GM19240 (cell line): Measurements from ENCODE around the gene FOSL1.

Experiments used
- DNase-seq: peaks from one replicate; pipeline ENCODE4 v3.0.0; 2011; ENCODE audit warnings: low spot score; ENCODE audit not compliant: insufficient read length

The FOSL1 gene

DNA sequence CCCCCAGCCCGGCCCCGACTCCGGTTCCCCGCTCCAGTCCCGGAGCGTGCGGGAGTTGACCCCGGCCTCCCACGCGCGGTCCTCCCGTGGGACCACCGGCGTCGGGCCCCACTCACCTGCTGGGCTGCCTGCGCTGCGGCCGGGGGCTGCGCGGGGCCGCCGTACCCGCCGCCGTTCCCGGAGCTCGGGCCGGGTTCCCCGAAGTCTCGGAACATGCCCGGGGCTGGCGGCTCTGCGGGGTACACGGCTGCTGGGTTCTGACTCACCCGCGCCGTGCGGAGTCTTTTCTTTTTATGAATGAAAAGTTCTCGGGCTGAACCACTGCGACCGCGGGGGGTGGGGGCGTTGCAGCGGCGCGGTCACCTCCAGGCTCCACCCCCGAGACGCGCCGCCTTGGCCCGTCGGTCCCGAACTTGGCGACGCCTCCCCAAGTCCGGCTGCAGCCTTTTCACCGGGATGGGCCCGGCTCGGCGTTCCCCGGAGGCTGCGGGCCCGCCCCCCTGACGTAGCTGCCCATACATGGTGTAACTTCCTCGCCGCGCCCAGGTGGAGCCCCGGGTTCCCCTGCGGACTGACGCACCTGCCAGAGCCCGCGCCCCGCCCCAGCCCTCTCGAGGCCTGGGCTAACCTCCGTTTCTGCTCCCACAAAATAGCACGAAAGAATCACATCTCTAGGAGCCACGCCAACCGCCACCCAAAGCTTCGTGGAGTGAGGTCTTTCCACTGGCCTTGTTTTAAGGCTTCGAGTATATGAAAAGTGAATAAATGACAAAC is at the start of gene FOSL1:
TSS of gene FOSL1 (minus strand) at position 264 of the 774 bp plus-strand sequence. CDS start at position 215, 49 bp downstream.
- DNase-seq: peak; percentile 47

DNA sequence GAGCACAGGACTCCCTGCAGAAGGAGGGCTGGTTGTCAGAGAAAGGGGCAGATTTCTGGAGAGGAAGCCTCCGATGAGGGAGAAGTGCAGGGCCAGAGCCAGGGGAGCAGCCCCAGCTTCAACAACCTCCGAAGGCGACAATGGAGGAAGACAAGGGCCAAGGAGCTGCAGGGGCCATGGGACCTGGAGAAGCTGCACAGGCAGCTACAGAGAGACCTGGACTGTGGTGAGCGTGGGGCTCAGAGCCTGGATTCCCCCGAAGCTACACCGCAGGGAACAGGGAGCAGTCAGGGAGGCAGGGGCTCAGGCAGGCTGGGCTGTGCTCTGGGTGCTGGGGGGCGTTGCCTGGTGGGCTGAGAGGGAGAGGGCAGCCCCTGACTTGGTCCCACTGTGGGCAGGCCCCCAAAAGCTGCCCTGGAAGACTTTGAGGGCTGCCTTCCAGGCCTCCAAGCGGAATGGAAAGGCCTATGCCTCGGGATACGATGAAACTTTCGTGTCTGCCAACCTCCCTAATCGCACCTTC is 47.5 kb upstream of the FOSL1 start:
- DNase-seq: no peak

DNA sequence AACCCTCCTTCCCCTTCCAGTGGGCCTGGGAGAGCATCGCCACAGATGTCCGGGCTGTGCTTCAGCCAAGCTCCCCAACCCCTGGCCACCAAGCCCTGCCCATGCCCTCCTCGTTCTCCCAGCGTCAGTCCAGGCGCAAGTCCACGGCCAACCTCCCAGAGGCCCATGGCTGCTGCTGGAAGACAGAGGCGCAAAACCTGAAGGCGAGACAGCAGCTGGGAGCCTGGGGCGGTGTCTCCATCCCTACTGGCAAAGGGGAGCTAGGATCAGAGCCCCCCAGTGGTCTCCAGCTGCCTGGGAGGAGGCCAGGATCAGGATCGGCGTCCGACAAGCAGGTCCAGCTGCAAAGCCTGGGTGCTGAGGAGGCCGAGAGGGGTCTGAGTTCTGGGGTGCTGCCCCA is 46.9 kb upstream of the FOSL1 start:
- no peak for DNase-seq

DNA sequence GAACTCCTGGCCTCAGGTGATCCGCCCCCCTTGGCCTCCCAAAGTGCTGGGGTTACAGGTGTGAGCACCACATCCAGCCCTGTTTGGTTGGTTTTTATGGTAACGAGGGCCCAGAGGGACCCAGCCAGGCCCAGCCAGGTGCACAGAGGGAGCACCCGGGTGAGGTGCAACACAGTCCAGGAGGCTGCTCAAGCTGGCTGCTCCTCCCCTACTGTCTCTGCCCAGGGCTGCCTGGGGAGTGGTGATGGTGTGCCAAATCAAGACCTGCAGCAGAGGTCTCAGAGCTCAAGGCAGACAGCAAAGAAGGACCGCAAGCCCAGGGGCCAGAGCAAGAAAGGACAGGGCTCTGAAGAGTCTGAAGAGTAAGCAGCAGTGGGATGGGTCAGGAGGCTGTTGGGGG is 46.5 kb upstream of the FOSL1 start:
- no peak for DNase-seq

DNA sequence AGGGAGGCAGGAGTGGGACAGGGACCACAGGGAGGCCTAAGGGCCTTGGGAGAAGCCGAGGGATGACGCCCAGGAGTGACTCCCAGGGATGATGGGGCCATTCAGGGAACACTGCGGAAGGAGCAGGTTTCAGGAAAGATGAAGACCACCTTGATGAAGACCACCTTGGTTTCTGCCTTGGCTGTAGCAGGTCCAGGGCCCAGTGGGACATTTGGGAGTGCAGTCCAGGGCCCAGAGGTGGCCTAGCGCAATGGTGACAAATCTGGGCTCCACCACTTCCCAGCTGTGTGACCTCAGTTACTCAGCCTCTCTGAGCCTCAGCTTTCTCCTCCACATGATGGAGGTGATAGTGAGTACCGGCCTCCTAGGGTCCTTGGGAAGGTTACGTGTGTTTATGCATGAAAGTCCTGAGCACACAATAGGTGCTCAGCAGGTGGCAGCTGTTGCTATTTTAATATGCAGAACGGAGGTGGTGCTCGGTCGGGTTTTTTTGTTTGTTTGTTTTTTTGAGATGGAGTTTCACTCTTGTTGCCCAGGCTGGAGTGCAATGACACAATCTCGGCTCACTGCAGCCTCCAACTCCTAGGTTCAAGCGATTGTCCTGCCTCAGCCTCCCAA is 45.9 kb upstream of the FOSL1 start:
- no peak for DNase-seq

DNA sequence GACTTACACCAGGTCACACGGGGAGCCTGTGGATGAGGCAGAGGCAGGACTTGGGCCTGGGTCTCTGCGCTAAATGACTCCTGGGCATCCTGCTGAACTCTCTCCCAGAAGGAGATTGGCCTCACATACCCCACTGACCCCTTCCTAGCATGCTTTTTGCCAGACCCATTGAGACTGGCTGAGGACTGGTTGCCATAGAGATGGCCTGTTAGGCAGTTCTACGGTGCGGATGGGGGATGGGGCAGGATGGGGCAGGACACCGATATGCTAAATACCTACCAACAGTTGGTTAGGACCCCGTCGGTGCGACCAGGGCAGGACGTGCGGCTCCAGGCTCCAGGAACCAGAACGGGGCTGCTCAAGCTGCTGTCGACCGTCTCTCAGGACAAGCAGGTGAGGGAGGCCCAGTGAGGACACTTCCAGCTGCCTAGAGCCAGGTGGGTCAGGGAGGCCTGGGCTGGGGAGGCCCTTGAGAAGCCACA is 45.3 kb upstream of the FOSL1 start, which contains the start of gene TSGA10IP:
TSS of gene TSGA10IP (plus strand) at position 51 of the 482 bp plus-strand sequence. CDS start at position 247, 196 bp downstream.
- no peak for DNase-seq

DNA sequence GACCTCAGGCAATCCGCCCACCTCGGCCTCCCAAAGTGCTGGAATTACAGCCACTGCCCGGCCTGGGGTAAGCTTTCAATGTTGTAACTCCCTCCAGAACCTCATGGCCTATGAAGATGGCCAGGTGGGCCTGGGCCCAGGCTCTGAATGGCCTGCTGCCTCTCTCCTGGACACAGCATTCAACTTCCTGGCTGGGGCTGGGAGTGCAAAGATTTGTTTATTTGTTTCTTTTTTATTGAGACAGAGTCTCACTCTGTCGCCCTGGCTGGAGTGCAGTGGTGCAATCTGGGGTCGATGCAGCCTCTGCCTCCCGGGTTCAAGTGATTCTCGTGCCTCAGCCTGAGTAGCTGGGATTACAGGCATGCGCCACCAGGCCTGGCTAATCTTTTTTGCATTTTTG is 44.6 kb upstream of the FOSL1 start:
- DNase-seq: no peak

DNA sequence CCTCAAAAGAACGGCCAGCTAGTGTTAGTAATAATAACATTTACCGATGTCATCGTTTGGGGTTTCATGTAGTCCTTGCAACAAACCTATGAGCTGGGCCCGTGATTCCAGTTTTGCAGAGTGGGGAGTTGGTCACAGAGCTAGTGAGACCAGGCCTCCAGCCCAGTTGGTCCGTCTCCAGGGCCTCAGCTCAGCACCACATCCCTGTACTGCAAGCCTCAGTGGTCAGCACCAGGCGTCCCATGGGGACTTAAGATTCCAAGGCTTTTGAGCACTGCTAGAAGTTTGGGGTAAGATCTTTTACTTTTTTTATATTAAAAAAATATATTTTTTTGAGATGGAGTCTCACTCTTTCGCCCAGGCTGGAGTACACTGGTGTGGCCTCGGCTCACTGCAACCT is 44.0 kb upstream of the FOSL1 start:
- DNase-seq: no peak

DNA sequence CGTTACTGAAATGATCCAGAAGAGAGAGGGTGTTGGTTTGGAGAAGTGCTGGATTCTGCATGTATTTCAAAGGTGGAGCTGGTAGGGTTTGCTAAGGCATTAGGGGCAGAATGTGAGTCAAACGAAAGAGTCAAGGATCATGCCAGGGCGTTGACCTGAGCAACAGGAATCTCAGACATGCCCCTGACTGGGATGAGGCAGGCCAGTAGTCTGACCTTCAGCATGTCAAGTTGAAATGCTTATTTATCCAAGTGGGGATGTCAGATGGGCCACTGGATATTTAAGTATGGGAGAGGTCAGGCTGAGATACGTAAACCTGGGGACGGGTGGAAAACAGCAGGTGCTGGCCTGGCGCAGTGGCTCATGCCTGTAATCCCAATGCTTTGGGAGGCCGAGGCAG is 42.3 kb upstream of the FOSL1 start:
- no peak for DNase-seq

DNA sequence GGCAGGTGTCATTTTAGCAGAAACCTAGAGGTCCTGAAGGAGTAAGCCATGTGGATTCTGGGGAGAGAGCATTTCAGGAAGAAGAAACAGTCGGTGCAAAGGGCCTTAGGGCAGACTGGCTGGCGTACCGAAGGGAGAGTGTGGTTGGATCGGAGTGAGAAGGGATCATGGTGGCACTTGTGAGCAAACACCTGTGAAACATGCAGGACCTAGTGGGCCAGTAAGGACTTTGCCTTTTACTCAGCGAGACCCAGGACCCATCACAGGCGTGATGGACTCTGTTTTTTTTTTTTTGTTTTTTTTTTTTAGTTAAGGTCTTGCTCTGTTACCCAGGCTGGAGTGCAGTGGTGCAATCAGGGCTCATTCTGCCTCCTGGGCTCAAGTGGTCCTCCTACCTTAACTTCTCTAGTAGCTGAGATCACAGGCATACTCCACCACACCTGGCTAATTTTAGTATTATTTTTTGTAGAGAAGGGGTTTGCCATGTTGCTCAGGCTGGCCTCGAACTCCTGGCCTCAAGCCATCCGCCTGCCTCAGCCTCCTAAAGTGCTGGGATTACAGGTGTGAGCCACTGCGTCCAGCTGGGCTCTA is 41.6 kb upstream of the FOSL1 start:
- no peak for DNase-seq

DNA sequence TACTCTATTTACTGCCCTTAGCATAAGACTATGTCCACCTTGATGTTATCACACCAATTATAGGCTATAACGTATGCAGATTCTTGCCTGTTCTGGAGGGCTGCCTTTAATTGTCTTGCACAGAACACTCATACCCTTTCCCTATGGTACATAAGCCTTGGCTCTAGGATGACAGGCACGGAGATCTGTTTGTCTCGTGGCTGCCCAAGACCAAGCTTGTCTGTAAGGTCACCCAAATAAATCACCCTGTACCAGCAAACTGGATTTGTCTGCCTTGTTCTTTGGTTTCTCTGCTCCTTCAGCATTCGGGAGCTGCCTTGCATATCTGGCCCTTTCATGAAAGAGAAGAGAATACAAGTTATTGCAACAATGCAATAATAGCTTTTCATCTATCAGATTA is 37.6 kb upstream of the FOSL1 start:
- DNase-seq: no peak

DNA sequence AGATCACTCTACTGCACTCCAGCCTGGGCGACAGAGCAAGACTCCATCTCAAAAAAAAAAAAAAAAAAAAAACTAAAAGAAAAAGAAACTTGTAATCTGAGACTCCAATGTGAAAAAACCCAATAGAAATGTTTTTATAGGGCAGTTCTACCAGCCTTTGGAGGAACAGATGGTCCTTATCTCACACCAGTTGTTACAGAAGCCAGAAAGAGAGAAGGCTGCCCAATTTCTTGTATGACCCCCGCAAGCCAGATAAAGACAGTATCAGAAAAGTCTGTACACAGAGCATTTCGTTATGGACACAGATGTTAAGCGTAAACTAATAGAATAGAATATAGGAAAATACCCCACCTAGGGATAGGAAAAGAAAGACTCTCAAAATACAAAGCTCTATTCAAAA is 33.8 kb upstream of the FOSL1 start:
- no peak for DNase-seq

DNA sequence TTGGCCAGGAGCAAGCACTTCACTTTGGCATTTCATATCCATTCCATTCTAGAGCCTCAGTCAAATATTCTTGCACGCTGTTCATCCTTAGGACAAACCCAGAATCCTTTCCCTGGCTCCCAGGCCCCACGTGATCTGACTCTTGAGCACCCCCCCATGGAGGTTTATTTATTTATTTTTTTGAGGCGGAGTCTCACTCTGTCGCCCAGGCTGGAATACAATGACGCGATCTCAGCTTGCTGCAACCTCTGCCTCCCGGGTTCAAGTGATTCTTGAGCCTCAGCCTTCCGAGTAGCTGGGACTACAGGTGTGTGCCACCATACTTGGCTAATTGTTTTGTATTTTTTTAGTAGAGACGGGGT is 32.4 kb upstream of the FOSL1 start:
- no peak for DNase-seq

DNA sequence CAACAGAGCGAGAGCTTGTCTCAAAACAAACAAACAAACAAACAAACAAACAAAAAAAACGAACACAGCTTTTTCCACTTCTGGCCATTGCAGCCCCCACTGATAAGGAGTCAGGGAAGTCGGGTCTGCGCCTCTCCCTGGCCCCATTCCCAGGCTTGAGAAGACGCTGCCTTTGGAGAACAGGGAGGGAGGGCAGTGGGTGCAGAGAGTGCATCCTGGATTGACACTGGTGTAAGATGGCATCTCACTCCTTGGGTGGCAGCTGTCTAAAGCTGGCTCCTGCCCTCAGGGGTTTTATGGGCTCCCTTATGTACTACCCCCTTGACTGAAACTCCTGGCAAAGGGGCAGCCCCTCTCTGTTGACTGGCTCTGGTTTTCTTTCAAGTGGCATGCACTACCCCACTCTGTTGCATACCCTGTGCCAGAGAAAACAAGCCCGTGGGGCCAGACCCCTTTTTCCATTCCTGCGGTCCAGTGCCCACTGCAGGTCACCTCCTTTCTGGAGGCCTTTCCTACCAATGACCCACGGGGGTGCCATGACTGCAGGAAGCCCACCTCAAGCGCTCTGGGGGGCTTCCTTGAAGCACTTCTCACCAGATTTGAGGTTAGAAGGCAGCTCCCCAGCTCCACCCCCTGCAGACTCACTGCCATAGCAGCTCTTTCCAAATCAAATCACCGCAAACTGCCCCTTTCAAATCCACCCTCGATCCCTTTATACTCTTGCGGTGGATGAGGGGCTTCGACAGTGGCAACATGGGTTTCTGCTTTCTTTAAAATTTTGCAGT is 31.8 kb upstream of the FOSL1 start:
- DNase-seq: no peak

DNA sequence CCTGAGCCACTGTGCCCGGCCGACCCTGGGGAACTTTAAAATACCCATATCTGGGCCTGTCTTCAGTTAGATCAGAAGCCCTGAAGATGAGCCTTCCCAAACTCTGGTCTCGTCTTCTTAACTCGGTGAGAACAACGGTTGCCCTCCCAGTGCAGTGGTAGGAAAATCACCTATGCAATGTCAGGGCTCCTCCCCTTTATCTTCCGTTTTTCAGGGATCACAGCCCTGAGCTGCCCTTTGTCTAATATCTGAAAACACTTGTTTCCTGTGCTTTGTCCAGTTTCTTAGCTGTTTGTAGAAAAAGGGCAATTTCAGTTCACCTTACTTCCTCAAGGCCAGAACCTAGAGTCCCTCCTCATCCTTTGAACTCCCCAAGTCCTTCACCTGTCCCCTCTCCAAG is 28.5 kb upstream of the FOSL1 start:
- DNase-seq: no peak

DNA sequence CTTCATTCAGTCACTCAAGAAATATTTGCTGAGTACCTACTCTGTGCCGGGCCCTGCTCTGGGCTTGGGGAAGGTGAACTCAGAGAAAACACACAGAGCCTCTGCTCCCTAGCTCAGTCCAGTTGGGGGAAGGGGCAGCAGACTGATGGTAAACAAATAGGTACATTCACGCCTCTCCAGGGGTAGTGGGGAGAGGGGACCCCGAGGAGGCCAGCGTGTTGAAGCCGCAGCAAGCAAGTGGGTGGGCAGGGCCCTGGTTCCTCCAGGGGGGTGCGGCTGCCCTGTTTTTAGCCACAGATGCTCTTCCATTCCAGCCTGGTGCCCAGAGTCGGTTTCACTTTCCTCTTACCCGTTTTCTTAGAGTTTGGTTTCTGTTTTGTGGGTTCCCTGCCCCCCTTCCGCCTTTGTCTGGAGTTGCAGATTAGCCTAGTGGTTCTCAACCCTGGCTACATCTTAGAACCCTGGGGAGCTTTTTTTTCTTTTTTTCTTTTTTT is 27.8 kb upstream of the FOSL1 start:
- peak; percentile 80 for DNase-seq

DNA sequence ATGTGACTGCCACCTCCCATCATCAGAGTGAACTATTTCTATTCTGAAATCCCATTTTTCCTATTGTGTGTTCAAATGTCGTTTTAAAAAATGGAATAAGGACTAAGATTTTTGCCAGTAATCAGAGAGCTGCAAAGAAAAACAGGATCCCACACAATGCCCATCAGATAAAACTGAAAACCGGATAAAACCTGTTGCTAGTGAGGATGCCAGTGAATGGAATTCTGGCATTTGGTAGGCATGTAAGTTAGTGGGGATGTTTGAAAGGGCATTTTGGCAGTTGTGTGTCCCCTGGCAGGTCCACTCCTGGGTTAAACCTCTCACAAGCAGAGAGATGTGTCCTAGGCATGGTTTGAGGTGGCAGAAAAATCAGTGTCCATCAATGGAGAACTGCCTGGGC is 25.2 kb upstream of the FOSL1 start:
- no peak for DNase-seq

DNA sequence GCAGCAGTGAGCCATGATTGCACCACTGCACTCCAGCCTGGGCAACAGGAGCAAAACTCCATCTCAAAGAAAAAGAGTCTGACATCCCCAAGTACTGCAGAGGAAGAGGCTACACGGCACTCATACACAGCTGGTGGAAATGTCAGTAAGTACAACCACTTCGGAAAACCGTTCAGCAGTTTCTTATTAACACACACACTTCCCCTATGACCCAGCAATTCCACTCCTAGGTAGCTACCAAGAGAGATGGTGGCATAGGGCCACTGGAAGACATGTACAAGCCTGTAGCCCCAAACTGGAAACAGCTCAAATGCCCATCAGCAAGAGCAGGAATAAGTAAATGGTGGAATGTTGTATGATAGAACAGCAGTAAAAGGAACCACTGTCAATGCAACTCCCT is 22.4 kb upstream of the FOSL1 start:
- DNase-seq: no peak

DNA sequence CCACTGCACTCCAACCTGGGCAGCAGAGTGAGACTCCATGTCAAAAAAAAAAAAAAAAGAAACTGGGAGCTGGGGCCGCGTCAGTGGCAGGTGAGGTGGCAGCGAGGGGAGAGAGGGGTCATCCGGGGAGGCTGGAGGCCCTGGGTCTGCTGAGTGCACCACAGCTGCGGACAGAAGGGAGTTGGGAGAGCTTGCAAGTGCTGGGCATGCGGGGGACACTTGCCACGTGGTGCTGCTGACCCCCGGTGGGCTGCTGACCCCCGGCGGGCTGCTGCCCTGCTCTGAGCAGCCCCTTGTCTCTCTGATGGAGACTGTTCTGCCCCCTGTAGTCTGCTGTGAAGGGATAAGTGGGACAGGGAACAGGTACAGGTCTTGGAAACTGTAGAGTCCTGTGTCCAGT is 21.7 kb upstream of the FOSL1 start:
- DNase-seq: no peak

DNA sequence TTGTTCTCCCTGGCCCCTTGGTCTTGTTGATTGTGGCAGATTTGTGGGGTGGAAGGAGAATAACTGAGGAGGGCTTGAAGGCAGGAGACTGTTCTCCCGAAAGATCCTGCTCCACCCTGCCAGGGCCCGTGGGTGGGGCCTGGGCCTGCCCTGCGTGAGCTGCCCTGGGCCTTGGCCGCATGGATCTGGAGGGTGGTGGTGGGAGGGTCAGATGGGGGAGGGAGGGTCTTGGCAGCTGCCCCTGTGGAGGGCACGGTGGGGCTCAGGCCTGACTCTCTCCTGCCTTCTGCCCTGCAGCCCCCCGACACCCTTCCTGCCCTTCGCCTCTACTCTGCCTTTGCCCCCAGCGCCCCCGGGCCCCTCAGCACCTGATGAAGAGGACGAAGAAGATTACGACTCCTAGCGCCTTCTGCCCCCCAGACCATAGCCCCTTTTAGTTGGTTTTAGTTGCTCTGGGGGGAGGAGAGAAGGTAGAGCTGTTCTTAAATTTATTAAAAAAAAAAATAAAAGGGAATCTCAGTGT is 20.9 kb upstream of the FOSL1 start:
- no peak for DNase-seq

DNA sequence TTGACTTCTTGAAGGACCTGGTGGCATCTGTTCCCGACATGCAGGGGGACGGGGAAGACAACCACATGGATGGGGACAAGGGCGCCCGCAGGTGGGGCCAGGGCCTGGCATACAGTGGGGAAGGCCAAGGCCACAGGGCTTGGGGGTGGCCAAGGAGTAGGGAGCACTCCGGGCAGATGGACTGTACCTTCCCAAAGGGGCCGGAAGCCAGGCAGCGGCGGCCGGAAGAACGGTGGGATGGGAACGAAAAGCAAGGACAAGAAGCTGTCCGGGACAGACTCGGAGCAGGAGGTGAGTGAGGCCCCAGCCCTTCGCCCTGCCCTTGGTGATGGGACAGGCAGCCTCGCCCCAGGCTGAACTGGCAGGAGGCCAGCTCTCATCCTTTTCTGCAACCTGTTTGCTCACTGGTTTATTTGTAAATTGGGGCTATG is 20.2 kb upstream of the FOSL1 start:
- no peak for DNase-seq
